DMS79 treated with DMSO at 0.1 percent for 48 hours (cell line): ENCODE results near the gene ICAM4.
A peak's percentile ranks its signal among the peaks of the same experiment; 100 is the strongest.
"Not testable (repeated sequence)": the region's sequence is repeated elsewhere in the genome, so short reads cannot be mapped to it uniquely, and the experiment has no call there.

ENCODE experiments used
- DNase-seq: peaks from one replicate; lab custom pipeline; 2025; lab: John Stamatoyannopoulos, UW

Gene ICAM4

DNA sequence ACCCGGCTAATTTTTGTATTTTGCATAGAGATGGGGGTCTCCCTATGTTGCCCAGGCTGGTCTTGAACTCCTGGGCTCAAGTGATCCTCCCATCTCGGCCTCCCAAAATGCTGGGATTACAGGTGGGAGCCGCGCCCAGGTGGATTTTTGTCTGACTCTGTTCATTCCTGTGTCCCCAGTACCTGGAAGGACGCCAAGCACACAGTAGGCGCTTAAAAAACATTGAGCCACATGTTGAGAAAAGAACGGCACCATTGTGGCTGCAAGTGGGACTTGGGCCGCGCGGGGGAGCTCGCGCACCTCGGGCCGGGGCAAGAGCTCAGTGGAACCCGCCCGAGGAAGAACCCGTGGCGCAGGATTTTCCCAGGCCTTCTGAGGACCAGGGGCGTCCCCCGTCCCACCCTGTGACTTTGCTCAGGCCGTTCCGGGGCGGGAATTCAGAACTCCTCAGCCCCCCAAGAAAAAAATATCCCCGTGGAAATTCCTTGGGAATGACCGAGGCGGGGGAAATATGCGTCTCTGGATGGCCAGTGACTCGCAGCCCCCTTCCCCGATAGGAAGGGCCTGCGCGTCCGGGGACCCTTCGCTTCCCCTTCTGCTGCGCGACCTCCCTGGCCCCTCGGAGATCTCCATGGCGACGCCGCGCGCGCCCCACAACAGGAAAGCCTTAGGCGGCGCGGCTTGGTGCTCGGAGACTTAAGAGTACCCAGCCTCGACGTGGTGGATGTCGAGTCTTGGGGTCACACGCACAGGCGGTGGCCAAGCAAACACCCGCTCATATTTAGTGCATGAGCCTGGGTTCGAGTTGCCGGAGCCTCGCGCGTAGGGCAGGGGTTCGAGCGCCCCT lies 17.2 kb upstream of the ICAM4 start:
- DNase-seq: peak; percentile 42

DNA sequence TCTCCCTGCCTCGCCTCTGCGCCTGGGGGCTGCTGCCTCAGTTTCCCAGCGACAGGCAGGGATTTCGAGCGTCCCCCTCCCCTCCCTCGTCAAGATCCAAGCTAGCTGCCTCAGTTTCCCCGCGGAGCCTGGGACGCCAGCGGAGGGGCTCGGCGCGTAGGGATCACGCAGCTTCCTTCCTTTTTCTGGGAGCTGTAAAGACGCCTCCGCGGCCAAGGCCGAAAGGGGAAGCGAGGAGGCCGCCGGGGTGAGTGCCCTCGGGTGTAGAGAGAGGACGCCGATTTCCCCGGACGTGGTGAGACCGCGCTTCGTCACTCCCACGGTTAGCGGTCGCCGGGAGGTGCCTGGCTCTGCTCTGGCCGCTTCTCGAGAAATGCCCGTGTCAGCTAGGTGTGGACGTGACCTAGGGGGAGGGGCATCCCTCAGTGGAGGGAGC lies 16.6 kb upstream of the ICAM4 start:
- DNase-seq: no peak

DNA sequence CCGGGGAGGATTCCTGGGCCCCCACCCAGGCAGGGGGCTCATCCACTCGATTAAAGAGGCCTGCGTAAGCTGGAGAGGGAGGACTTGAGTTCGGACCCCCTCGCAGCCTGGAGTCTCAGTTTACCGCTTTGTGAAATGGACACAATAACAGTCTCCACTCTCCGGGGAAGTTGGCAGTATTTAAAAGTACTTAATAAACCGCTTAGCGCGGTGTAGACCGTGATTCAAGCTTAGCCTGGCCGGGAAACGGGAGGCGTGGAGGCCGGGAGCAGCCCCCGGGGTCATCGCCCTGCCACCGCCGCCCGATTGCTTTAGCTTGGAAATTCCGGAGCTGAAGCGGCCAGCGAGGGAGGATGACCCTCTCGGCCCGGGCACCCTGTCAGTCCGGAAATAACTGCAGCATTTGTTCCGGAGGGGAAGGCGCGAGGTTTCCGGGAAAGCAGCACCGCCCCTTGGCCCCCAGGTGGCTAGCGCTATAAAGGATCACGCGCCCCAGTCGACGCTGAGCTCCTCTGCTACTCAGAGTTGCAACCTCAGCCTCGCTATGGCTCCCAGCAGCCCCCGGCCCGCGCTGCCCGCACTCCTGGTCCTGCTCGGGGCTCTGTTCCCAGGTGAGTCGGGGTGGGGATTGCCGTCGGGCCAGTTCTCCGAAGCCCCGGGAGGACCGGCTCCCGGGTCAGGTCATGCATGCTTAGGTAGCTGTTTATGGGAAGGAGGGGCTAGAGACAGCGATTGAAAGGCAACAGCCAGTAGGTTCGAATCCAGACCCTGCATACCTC lies 15.9 kb upstream of the ICAM4 start, which contains the start of gene ICAM1:
ICAM1 (plus strand) TSS at position 505 of the 779 bp plus-strand sequence; CDS start at position 545, 40 bp downstream.
- peak; percentile 50 for DNase-seq

DNA sequence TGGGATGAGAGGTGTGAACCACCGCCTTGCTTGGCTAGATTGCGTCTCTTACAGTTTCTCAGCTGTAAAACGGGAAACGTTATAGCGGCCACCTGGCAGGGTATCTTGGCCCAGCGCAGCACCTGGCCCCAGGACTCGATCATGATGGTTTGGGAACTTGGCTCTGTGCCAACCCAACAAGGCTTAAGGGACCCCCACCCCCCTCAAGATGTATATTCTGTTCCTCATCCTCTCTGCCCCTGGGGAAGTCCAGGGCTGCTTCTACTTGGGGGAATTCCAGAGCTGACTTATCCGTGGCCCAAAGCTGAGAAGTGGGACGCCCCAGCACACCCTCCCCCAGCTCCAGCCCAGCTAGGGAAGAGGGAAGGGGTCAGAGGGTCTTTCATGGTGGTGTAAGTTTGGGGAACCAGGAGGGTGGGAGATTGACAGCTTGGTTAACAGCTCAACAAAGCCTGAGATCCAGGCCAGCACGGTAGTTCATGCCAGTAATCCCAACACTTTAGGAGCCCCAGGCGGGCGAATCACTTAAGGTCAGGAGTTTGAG lies 15.1 kb upstream of the ICAM4 start:
- DNase-seq: no peak

DNA sequence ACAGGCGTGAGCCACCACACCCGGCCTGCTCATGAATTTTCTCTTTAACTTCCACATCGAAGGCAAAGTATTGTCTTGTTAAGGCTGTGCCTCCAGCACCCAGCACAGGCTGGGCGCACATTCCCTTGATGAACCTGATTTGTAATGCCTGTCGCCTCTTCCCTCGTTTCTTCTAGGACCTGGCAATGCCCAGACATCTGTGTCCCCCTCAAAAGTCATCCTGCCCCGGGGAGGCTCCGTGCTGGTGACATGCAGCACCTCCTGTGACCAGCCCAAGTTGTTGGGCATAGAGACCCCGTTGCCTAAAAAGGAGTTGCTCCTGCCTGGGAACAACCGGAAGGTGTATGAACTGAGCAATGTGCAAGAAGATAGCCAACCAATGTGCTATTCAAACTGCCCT lies 12.2 kb upstream of the ICAM4 start:
- no peak for DNase-seq

DNA sequence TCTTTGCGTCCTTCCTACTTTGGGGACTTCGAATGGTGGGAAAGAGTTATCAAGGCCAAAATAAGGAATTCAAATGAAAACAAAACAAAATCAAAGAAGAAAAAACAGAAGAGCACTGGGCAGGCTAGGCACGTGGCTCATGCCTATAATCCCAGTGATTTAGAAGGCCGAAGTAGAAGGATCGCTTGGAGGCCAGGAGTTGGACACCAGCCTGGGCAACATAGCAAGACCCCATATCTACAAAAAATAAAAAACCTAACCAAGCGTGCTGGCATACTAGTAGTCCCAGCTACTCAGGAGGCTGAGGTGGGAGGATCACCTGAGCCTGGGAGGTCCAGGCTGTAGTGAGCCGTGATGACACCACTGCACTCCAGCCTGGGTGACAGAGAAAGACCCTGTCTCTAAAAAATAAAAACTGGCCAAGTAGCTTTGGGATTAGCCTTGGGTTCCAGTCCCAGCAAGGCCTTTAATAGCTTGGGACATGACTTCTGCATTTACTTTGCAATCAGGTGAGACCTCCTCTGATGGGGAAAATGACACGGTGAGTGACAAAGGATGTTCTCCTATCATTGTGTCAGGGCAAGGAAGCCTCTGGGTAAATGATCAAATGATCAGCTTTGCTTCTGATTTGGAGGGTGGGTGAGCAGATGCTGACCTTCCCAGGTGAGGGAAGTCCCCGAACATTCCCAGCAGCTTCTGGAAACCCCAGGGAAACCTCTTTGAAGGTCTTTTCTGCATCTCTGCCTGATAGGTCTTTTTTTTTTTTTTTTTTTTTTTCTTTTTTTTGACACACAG lies 8.8 kb upstream of the ICAM4 start:
- DNase-seq: no peak

DNA sequence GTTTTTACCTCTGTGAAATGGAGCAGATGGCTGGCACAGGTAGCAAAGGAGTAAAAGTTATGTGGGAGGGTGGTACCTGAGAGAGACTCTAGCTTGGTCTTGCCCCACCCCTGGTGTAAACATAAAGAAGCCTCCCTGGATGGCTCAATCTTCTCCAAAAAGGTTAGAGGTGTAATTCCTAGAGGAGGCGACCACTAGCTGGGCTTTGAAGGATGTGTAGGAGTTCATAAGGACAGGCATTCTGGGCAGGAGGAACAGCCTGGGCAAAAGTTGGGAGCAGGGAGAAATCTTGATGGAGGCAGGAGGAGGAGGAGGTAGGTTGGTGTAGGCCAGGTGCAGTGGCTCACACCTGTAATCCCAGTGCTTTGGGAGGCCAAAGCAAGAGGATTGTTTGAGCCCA lies 7.8 kb upstream of the ICAM4 start:
- DNase-seq: no peak

DNA sequence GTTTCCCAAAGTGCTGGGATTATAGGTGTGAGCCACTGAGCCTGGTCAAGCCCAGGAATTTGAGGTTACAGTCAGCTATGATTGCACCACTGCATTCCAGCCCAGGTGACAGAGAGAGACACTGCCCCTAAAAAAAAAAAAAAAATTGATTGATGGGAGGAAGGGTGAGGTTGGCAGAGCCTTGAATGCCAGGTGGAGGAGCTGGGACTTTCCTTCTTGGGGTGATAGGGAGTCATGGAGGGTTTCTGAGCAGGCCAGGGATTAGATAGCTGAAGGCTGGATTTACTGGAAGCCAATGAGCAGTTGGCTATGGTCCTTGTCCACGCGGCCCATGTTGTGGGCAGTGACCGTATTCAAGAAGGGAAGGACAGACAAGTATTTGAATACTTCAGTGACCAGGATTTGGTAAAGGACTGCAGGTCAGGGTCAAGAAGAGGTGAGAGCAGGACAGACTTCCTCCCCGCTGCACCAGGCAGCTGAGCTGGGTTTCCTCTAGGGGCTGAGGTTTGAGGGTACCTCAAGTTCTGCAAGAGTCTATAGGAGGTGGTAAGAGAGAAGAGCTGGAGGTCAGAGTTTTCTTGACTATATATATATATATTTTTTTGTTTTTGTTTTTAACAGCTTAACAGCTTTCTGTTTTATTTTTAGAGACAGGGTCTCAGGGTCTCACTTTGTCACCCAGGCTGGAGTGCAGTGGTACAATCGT lies 6.9 kb upstream of the ICAM4 start:
- DNase-seq: no peak

DNA sequence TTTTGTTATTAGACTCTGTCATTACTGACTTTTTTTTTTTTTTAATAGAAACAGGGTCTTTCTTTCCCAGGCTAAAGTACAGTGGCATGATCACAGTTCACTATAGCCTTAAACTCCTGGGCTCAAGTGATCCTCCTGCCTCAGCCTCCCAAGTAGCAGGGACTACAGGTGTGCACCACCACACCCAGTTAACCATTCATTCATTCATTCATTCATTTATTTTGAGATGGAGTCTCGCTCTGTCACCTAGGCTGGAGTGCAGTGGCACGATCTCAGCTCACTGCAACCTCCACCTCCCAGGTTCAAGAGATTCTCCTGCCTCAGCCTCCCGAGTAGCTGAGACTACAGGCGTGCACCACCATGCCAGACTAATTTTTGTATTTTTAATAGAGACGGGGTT lies 4.7 kb upstream of the ICAM4 start:
- not testable (repeated sequence) for DNase-seq

DNA sequence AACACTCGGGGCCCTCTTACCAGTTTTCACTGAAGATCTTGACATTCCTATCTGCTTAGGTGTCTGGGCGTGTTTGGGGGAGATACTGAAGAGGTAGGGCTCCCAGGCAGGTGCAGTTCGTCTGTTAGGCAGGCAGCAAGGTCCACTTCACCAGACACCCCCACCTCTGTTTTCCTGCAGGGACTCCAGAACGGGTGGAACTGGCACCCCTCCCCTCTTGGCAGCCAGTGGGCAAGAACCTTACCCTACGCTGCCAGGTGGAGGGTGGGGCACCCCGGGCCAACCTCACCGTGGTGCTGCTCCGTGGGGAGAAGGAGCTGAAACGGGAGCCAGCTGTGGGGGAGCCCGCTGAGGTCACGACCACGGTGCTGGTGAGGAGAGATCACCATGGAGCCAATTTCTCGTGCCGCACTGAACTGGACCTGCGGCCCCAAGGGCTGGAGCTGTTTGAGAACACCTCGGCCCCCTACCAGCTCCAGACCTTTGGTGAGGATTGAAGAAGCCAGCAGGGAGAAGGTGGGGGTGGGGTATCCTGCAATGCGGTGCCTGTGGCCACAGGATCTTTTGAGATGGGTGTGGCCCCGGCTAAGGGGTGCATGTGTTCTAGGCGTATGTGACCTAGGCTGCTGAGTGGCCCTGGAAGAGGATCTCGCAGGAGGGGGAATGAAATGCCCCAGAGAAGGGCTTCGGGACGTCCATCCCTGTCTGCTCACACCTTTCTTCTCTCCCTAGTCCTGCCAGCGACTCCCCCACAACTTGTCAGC lies 3.3 kb upstream of the ICAM4 start:
- DNase-seq: no peak

DNA sequence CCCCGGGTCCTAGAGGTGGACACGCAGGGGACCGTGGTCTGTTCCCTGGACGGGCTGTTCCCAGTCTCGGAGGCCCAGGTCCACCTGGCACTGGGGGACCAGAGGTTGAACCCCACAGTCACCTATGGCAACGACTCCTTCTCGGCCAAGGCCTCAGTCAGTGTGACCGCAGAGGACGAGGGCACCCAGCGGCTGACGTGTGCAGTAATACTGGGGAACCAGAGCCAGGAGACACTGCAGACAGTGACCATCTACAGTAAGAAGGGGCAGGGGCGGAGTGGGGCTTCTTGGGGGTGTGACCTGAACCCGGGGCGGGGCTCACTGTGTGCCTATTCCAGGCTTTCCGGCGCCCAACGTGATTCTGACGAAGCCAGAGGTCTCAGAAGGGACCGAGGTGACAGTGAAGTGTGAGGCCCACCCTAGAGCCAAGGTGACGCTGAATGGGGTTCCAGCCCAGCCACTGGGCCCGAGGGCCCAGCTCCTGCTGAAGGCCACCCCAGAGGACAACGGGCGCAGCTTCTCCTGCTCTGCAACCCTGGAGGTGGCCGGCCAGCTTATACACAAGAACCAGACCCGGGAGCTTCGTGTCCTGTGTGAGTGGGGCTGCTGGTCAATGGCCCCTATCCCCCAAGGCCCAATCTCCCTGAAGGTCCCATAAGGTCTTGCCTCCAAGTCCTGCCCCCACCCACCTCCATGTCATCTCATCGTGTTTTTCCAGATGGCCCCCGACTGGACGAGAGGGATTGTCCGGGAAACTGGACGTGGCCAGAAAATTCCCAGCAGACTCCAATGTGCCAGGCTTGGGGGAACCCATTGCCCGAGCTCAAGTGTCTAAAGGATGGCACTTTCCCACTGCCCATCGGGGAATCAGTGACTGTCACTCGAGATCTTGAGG lies 2.4 kb upstream of the ICAM4 start:
- no peak for DNase-seq

DNA sequence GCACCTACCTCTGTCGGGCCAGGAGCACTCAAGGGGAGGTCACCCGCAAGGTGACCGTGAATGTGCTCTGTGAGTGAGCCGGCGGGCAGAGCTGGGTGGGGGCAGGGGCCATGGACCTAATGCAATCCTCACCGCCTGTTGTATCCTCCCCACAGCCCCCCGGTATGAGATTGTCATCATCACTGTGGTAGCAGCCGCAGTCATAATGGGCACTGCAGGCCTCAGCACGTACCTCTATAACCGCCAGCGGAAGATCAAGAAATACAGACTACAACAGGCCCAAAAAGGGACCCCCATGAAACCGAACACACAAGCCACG lies 1.8 kb upstream of the ICAM4 start:
- no peak for DNase-seq

DNA sequence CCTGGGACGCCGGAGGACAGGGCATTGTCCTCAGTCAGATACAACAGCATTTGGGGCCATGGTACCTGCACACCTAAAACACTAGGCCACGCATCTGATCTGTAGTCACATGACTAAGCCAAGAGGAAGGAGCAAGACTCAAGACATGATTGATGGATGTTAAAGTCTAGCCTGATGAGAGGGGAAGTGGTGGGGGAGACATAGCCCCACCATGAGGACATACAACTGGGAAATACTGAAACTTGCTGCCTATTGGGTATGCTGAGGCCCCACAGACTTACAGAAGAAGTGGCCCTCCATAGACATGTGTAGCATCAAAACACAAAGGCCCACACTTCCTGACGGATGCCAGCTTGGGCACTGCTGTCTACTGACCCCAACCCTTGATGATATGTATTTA lies 1.4 kb upstream of the ICAM4 start:
- no peak for DNase-seq

DNA sequence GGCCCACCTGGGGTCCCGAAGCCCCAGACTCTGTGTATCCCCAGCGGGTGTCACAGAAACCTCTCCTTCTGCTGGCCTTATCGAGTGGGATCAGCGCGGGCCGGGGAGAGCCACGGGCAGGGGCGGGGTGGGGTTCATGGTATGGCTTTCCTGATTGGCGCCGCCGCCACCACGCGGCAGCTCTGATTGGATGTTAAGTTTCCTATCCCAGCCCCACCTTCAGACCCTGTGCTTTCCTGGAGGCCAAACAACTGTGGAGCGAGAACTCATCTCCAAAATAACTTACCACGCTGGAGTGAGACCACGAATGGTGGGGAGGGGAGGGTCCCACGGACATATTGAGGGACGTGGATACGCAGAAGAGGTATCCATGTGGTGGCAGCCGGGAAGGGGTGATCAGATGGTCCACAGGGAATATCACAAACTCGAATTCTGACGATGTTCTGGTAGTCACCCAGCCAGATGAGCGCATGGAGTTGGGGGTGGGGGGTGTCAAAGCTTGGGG lies 2.0 kb downstream of the ICAM4 start:
- DNase-seq: peak; percentile 17

DNA sequence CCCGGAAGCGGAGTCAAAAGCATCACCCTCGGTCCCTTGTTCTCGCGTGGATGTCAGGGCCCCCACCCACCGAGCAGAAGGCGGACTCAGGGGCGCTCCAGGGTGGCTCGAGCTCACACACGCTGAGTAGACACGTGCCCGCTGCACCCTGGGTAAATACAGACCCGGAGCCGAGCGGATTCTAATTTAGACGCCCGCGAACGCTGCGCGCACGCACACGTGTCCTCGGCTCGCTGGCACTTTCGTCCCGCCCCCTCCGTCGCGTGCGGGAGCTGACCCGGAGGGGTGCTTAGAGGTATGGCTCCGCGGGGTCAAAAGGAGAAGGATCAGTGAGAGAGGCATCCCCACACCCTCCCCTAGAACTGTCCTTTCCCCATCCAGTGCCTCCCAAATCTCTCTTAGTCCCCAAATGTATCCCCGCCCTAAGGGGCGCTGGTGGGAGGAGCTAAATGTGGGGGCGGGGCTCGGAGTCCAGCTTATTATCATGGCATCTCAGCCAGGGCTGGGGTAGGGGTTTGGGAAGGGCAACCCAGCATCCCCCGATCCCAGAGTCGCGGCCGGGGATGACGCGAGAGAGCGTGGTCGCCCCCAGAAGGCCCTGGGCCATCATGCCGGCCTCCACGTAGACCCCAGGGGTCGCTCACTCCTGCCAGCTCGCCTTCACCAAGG lies 2.5 kb downstream of the ICAM4 start:
- DNase-seq: peak; percentile 80

DNA sequence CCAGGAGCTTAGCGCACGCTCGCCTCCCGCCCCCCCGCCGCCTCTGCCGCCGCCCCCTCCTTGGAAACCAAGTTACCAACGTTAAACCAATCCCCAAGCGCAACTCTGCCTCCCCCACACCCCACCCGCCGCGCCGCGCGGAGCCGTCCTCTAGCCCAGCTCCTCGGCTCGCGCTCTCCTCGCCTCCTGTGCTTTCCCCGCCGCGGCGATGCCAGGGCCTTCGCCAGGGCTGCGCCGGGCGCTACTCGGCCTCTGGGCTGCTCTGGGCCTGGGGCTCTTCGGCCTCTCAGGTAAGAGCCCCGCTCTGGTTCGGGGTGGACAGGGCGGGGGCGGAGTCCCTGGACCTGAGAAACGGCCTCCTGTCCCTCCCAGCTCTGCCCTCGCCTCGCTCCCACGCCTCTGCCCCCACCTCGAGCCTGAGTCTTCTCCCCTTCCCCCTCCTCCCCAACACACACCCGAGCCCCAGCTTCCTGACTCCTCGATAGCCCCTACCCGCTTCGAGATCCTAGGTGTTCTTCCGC lies 3.1 kb downstream of the ICAM4 start, which contains the start of gene ICAM5:
ICAM5 (plus strand) TSS at position 117 of the 521 bp plus-strand sequence; CDS start at position 209, 92 bp downstream.
- DNase-seq: peak; percentile 54

DNA sequence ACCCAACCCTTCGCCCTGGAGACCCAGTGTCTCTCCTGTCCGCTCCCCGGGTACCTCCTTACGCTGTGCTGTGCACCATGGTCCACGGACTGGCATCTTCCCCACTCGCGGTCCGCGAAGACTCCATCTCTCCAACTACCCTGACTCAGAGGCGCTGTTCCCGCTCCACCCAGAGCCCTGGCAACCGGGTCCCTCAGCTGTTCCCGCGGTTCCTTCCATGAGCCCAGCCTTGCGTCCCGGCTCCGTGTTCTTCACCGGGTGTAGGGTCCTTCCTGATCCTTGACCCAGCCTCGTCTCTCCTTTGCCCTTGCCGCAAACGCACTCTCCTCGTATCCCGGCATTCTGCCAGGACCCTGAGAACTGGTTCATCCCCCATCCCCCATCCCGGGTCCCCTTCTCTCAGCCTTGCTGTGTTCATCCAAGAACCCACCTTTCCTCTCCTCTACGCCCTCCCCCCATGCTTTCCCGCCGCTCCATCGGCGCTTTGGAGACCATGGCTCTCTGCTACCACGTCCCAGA lies 3.7 kb downstream of the ICAM4 start:
- peak; percentile 44 for DNase-seq

DNA sequence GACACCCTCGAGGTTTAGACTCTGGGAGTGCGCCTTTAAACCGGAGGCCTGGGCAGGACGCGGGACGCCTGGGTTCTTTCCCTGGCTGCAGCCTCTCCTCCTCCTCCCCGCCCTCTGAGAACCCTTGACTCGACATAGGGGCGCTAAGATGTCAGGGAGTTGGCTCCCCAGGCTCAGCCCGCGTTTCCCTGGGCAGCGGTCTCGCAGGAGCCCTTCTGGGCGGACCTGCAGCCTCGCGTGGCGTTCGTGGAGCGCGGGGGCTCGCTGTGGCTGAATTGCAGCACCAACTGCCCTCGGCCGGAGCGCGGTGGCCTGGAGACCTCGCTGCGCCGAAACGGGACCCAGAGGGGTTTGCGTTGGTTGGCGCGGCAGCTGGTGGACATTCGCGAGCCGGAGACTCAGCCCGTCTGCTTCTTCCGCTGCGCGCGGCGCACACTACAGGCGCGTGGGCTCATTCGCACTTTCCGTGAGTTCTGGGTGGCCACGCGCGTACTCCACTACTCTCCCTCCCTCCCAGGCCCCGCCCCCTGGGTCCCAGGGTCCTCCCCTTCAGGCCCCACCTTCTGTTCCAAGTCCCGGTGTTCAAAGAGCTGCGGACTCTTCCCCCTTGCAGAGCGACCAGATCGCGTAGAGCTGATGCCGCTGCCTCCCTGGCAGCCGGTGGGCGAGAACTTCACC lies 4.3 kb downstream of the ICAM4 start:
- DNase-seq: peak; percentile 32
